Neural cell (in vitro differentiated cells): ENCODE measurements around the gene NSF. TPM values are rescaled to one million over a fixed set of nuclear protein-coding genes. Genes with fewer than 3 reads are reported as not detected.

Source experiments
- H2AFZ ChIP-seq: fragments of 200-600, 300-800 bp; sonication (generic), shearing (Covaris generic); 2 replicates; pipeline ENCODE4 v1.6.0; 2014; ENCODE audit warnings: low read depth, mild to moderate bottlenecking, antibody characterized with exemption, low read length, moderate library complexity
- H3F3A ChIP-seq: fragments of 200-600 bp; shearing (Covaris generic); 2 replicates; pipeline ENCODE4 v1.6.1; 2016; ENCODE audit warnings: mild to moderate bottlenecking, moderate library complexity, mixed read lengths, antibody characterized with exemption, low read length; ENCODE audit not compliant: insufficient read depth, poor library complexity, severe bottlenecking
- H3K27ac ChIP-seq: fragments of 200-600, 300-800 bp; sonication (generic), shearing (Covaris generic); 2 replicates; pipeline ENCODE4 v1.5.1; 2014; ENCODE audit warnings: mild to moderate bottlenecking, low read length, moderate library complexity
- H3K27me3 ChIP-seq: fragments of 300-800, 200-600 bp; sonication (generic), shearing (Covaris generic); 2 replicates; pipeline ENCODE4 v1.6.0; 2014; ENCODE audit warnings: mild to moderate bottlenecking, low read depth, low read length, moderate library complexity; ENCODE audit not compliant: insufficient read depth
- H3K36me3 ChIP-seq: fragments of 300-800, 200-600 bp; sonication (generic), shearing (Covaris generic); 2 replicates; pipeline ENCODE4 v1.5.1; 2014; ENCODE audit warnings: mild to moderate bottlenecking, antibody characterized with exemption, low read length, moderate library complexity; ENCODE audit not compliant: insufficient read depth
- H3K4me2 ChIP-seq: fragments of 300-800, 200-600 bp; sonication (generic), shearing (Covaris generic); 2 replicates; pipeline ENCODE4 v1.6.0; 2014; ENCODE audit warnings: mild to moderate bottlenecking, low read length
- H3K4me3 ChIP-seq: fragments of 300-800, 200-600 bp; sonication (generic), shearing (Covaris generic); 2 replicates; pipeline ENCODE4 v1.5.1; 2014; ENCODE audit warnings: mild to moderate bottlenecking, low read length, moderate library complexity
- H3K79me2 ChIP-seq: fragments of 200-600 bp; shearing (Covaris generic); replicated peaks from 2 replicates; pipeline ENCODE4 v1.6.0; 2014; ENCODE audit warnings: mild to moderate bottlenecking, low read length, moderate library complexity; ENCODE audit not compliant: insufficient read depth
- H3K9ac ChIP-seq: fragments of 300-800, 200-600 bp; sonication (generic), shearing (Covaris generic); 2 replicates; pipeline ENCODE4 v1.6.1; 2016; ENCODE audit warnings: mild to moderate bottlenecking, low read length, mixed read lengths
- H3K9me2 ChIP-seq: fragments of 200-600 bp; shearing (Covaris generic); 2 replicates; pipeline ENCODE4 v1.6.1; 2016; ENCODE audit warnings: mild to moderate bottlenecking, low read length, mixed read lengths; ENCODE audit not compliant: insufficient read depth
- H3K9me3 ChIP-seq: fragments of 200-600, 300-800 bp; sonication (generic), shearing (Covaris generic); 2 replicates; pipeline ENCODE4 v1.6.1; 2016; ENCODE audit warnings: mild to moderate bottlenecking, mixed run types, low read length, moderate library complexity, mixed read lengths
- H4K20me1 ChIP-seq: fragments of 200-600 bp; shearing (Covaris generic); 2 replicates; pipeline ENCODE4 v1.6.1; 2016; ENCODE audit warnings: mild to moderate bottlenecking, mixed run types; ENCODE audit not compliant: insufficient read depth
- EP300 ChIP-seq: fragments of 450-650 bp; conservative IDR thresholded peaks from 2 replicates; pipeline ENCODE4 v1.6.1; 2014; ENCODE audit warnings: antibody characterized with exemption, mild to moderate bottlenecking, moderate library complexity; ENCODE audit not compliant: poor library complexity, severe bottlenecking
- EZH2 ChIP-seq: fragments of 200-600, 300-800 bp; shearing (Covaris generic), sonication (generic); IDR thresholded peaks from 2 replicates; pipeline ENCODE4 v1.6.1; 2014; ENCODE audit warnings: antibody characterized with exemption, low read length, borderline replicate concordance, mild to moderate bottlenecking; ENCODE audit not compliant: insufficient read depth, poor library complexity, severe bottlenecking
- MXI1 ChIP-seq: fragments of 450-650 bp; conservative IDR thresholded peaks from 2 replicates; pipeline ENCODE4 v1.6.1; 2014; ENCODE audit warnings: antibody characterized with exemption, mild to moderate bottlenecking; ENCODE audit not compliant: poor library complexity, severe bottlenecking
- POLR2AphosphoS5 ChIP-seq: IDR thresholded peaks from 2 replicates; pipeline ENCODE4 v1.6.1; 2012
- RAD21 ChIP-seq: fragments of 450-650 bp; conservative IDR thresholded peaks from 2 replicates; pipeline ENCODE4 v1.6.1; 2014; ENCODE audit warnings: antibody characterized with exemption, mild to moderate bottlenecking, moderate library complexity
- SMC3 ChIP-seq: fragments of 450-650 bp; conservative IDR thresholded peaks from 2 replicates; pipeline ENCODE4 v1.6.1; 2014; ENCODE audit warnings: antibody characterized with exemption, mild to moderate bottlenecking, moderate library complexity; ENCODE audit not compliant: poor library complexity
- TAF1 ChIP-seq: IDR thresholded peaks from 2 replicates; pipeline ENCODE4 v1.6.1; 2012; ENCODE audit warnings: low read depth
- polyA plus RNA-seq: library from polyadenylated mRNA; depleted of rRNA; stranded (reverse); fragments of >200 nt; gene quantifications from 2 replicates; pipeline ENCODE4 v1.2.3, GENCODE V29; 2014
- TF ChIP-seq, protein P1 (sequence below): fragments of 450-650 bp; IDR thresholded peaks from 2 replicates; pipeline ENCODE4 v1.5.1; 2014; ENCODE audit warnings: antibody characterized with exemption, mild to moderate bottlenecking, moderate library complexity; ENCODE audit not compliant: poor library complexity, severe bottlenecking
- TF ChIP-seq, protein P2 (sequence below): IDR thresholded peaks from 2 replicates; pipeline ENCODE4 v1.6.1; 2012; ENCODE audit warnings: borderline replicate concordance

Gene NSF
- polyA plus RNA-seq, 1 donor from 2014 or later: 98.6 TPM

GRCh38 chr17:46732754-46733398 lies 142.4 kb downstream of the NSF start:
- H3K4me3 ChIP-seq: peak overlapping the region; percentile 50
- H3F3A ChIP-seq: no peaks in the 10 kb centered on the region
- TF ChIP-seq EZH2 (no peak), POLR2AphosphoS5 (peak; percentile 50), SMC3 (peak; percentile 30), RAD21 (peak; percentile 26), MXI1 (peak; percentile 62)
- TF ChIP-seq, protein P1, sequence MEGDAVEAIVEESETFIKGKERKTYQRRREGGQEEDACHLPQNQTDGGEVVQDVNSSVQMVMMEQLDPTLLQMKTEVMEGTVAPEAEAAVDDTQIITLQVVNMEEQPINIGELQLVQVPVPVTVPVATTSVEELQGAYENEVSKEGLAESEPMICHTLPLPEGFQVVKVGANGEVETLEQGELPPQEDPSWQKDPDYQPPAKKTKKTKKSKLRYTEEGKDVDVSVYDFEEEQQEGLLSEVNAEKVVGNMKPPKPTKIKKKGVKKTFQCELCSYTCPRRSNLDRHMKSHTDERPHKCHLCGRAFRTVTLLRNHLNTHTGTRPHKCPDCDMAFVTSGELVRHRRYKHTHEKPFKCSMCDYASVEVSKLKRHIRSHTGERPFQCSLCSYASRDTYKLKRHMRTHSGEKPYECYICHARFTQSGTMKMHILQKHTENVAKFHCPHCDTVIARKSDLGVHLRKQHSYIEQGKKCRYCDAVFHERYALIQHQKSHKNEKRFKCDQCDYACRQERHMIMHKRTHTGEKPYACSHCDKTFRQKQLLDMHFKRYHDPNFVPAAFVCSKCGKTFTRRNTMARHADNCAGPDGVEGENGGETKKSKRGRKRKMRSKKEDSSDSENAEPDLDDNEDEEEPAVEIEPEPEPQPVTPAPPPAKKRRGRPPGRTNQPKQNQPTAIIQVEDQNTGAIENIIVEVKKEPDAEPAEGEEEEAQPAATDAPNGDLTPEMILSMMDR: no peak
- H4K20me1 ChIP-seq: no peaks in the 10 kb centered on the region
- H3K9me2 ChIP-seq: no peaks in the 10 kb centered on the region
- H2AFZ ChIP-seq: no peak overlapping the region
- peak overlapping the region; percentile 57 for H3K27ac ChIP-seq
- H3K9me3 ChIP-seq: no peaks in the 10 kb centered on the region
- no peaks in the 10 kb centered on the region for H3K27me3 ChIP-seq
- H3K9ac ChIP-seq: no peak overlapping the region
- peak overlapping the region; percentile 66 for H3K4me2 ChIP-seq
- no peaks in the 10 kb centered on the region for H3K79me2 ChIP-seq
- no peaks in the 10 kb centered on the region for H3K36me3 ChIP-seq

GRCh38 chr17:46733837-46734475 lies 143.5 kb downstream of the NSF start:
- H3F3A ChIP-seq: no peaks in the 10 kb centered on the region
- no peaks in the 10 kb centered on the region for H3K36me3 ChIP-seq
- H3K79me2 ChIP-seq: no peaks in the 10 kb centered on the region
- no peak overlapping the region for H3K27ac ChIP-seq
- no peaks in the 10 kb centered on the region for H3K9me2 ChIP-seq
- no peak overlapping the region for H2AFZ ChIP-seq
- no peaks in the 10 kb centered on the region for H3K9me3 ChIP-seq
- no peaks in the 10 kb centered on the region for H4K20me1 ChIP-seq
- H3K4me2 ChIP-seq: peak overlapping the region; percentile 1
- TF ChIP-seq RAD21 (no peak), EZH2 (no peak), TAF1 (no peak), SMC3 (no peak), POLR2AphosphoS5 (no peak), EP300 (no peak), MXI1 (no peak)
- TF ChIP-seq, protein P2, sequence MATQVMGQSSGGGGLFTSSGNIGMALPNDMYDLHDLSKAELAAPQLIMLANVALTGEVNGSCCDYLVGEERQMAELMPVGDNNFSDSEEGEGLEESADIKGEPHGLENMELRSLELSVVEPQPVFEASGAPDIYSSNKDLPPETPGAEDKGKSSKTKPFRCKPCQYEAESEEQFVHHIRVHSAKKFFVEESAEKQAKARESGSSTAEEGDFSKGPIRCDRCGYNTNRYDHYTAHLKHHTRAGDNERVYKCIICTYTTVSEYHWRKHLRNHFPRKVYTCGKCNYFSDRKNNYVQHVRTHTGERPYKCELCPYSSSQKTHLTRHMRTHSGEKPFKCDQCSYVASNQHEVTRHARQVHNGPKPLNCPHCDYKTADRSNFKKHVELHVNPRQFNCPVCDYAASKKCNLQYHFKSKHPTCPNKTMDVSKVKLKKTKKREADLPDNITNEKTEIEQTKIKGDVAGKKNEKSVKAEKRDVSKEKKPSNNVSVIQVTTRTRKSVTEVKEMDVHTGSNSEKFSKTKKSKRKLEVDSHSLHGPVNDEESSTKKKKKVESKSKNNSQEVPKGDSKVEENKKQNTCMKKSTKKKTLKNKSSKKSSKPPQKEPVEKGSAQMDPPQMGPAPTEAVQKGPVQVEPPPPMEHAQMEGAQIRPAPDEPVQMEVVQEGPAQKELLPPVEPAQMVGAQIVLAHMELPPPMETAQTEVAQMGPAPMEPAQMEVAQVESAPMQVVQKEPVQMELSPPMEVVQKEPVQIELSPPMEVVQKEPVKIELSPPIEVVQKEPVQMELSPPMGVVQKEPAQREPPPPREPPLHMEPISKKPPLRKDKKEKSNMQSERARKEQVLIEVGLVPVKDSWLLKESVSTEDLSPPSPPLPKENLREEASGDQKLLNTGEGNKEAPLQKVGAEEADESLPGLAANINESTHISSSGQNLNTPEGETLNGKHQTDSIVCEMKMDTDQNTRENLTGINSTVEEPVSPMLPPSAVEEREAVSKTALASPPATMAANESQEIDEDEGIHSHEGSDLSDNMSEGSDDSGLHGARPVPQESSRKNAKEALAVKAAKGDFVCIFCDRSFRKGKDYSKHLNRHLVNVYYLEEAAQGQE: no peak
- TF ChIP-seq, protein P1: no peak
- H3K9ac ChIP-seq: no peak overlapping the region
- H3K27me3 ChIP-seq: no peaks in the 10 kb centered on the region
- no peak overlapping the region for H3K4me3 ChIP-seq
